Glutamatergic neuron (in vitro differentiated cells): ENCODE results near the gene RASA4B. TPM values are rescaled to one million over a fixed set of nuclear protein-coding genes. Genes with fewer than 3 reads are reported as not detected.
"Not testable (repeated sequence)": the region's sequence is repeated elsewhere in the genome, so short reads cannot be mapped to it uniquely, and the experiment has no call there.

Experiments used
- DNase-seq: peaks from one replicate; pipeline ENCODE4 v3.0.0; 2022
- H3K27ac Mint-ChIP-seq: one replicate; pipeline ENCODE4 v1.8.0; 2020; ENCODE audit warnings: mild to moderate bottlenecking, mixed read lengths, inconsistent platforms; ENCODE audit not compliant: unreplicated experiment
- H3K27me3 Mint-ChIP-seq: one replicate; pipeline ENCODE4 v1.8.0; 2020; ENCODE audit warnings: mild to moderate bottlenecking, moderate library complexity, mixed read lengths, inconsistent platforms; ENCODE audit not compliant: unreplicated experiment
- H3K36me3 Mint-ChIP-seq: one replicate; pipeline ENCODE4 v1.8.0; 2020; ENCODE audit warnings: mild to moderate bottlenecking, mixed read lengths, inconsistent platforms; ENCODE audit not compliant: unreplicated experiment
- H3K4me1 Mint-ChIP-seq: one replicate; pipeline ENCODE4 v1.8.0; 2020; ENCODE audit warnings: mild to moderate bottlenecking, low read depth, mixed read lengths, inconsistent platforms; ENCODE audit not compliant: unreplicated experiment
- H3K4me3 Mint-ChIP-seq: one replicate; pipeline ENCODE4 v1.8.0; 2020; ENCODE audit warnings: mild to moderate bottlenecking, mixed read lengths, inconsistent platforms; ENCODE audit not compliant: unreplicated experiment
- H3K9me3 Mint-ChIP-seq: one replicate; pipeline ENCODE4 v1.8.0; 2020; ENCODE audit warnings: mild to moderate bottlenecking, moderate library complexity, mixed read lengths, inconsistent platforms; ENCODE audit not compliant: unreplicated experiment
- total RNA-seq: library from RNA; stranded (reverse); fragmentation: NEBNext Ultra II Directional; extraction: Animal tissue kit (Norgen Biotek cat#: 25700); gene quantifications from one replicate; pipeline ENCODE4 v1.2.1, GENCODE V29; 2021; ENCODE audit not compliant: unreplicated experiment

The RASA4B gene
- total RNA-seq, 1 donor from 2014 or later = 40.1 TPM

- not testable (repeated sequence) for H3K36me3 Mint-ChIP-seq, H3K27me3 Mint-ChIP-seq, DNase-seq, H3K27ac Mint-ChIP-seq, H3K4me1 Mint-ChIP-seq, H3K4me3 Mint-ChIP-seq, H3K9me3 Mint-ChIP-seq
Measured at GRCh38 chr7:102527822-102528793, 10.5 kb upstream of the RASA4B start.

GRCh38 chr7:102527182-102527581, 9.6 kb upstream of the RASA4B start:
- not testable (repeated sequence) for H3K4me1 Mint-ChIP-seq, H3K27me3 Mint-ChIP-seq, H3K27ac Mint-ChIP-seq, H3K4me3 Mint-ChIP-seq, H3K36me3 Mint-ChIP-seq, DNase-seq, H3K9me3 Mint-ChIP-seq

- DNase-seq, H3K27ac Mint-ChIP-seq, H3K4me3 Mint-ChIP-seq, H3K27me3 Mint-ChIP-seq, H3K36me3 Mint-ChIP-seq, H3K9me3 Mint-ChIP-seq, H3K4me1 Mint-ChIP-seq: not testable (repeated sequence)
Measured at GRCh38 chr7:102524803-102525202, 7.2 kb upstream of the RASA4B start.

DNA sequence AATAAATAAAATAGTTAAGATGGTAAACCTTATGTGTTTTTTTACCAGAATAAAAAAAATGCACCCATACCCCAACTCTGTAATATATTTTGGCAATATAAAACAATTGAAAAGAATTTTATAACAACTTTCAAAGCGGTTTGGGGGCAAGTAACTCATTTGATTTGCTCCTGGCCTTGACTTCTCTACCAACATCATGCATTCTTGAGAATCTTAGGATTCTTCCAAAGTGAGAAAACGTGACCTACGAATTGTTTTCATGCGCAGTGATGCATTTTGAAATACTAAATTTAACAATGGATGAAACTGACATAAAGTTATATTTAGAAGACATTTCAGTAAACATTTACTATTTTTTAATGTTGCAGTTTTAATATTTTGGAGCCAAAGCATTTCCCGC, 3.2 kb upstream of the RASA4B start:
- not testable (repeated sequence) for H3K9me3 Mint-ChIP-seq, H3K4me1 Mint-ChIP-seq, H3K36me3 Mint-ChIP-seq, H3K4me3 Mint-ChIP-seq, H3K27me3 Mint-ChIP-seq, DNase-seq, H3K27ac Mint-ChIP-seq

DNA sequence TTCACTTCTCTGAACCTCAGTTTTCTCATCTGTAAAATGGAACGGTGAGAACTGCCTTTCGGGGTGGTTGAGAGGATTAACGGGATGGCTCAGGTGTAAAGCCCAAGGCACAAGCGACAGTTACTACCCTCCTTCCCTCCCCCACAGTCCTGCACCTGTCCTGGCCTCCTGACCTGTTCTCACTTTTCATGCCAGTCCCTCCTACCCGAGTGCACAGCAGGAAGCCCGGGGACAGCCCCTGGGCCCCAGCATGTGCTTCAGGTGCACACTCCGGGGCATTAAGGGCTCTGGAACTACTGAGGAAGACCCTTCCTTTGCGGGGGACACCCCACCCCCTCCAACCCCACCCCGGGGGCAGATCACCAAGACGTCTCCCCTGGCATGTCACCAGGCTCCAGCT, 626 bp downstream of the RASA4B start:
- not testable (repeated sequence) for H3K4me1 Mint-ChIP-seq, H3K27me3 Mint-ChIP-seq, H3K27ac Mint-ChIP-seq, H3K36me3 Mint-ChIP-seq, DNase-seq, H3K9me3 Mint-ChIP-seq, H3K4me3 Mint-ChIP-seq

DNA sequence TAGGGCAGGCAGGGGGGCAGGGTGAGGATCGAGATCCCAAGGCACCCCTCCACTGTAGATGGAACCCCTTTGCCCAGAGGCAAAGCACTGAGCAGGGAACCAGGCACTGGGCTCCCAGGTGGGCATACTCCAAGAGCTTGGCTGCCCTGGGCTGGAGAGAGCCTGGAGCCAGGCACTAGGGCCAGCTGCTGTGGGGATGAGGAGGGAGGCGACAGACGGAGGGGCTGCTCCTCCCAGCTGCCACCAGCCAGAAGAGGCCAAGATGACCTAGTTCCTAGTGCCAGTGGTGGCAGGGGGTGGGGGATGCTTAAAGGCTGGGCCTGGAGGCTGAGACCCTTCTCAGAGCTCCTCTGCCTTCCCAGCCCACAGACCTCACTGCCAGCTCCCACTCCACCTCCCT, 1.7 kb downstream of the RASA4B start:
- not testable (repeated sequence) for H3K36me3 Mint-ChIP-seq, H3K9me3 Mint-ChIP-seq, H3K4me1 Mint-ChIP-seq, DNase-seq, H3K27ac Mint-ChIP-seq, H3K27me3 Mint-ChIP-seq, H3K4me3 Mint-ChIP-seq

- not testable (repeated sequence) for H3K4me3 Mint-ChIP-seq, H3K36me3 Mint-ChIP-seq, H3K9me3 Mint-ChIP-seq, H3K27me3 Mint-ChIP-seq, H3K4me1 Mint-ChIP-seq, DNase-seq, H3K27ac Mint-ChIP-seq
Measured at GRCh38 chr7:102514881-102515721, 2.5 kb downstream of the RASA4B start.

DNA sequence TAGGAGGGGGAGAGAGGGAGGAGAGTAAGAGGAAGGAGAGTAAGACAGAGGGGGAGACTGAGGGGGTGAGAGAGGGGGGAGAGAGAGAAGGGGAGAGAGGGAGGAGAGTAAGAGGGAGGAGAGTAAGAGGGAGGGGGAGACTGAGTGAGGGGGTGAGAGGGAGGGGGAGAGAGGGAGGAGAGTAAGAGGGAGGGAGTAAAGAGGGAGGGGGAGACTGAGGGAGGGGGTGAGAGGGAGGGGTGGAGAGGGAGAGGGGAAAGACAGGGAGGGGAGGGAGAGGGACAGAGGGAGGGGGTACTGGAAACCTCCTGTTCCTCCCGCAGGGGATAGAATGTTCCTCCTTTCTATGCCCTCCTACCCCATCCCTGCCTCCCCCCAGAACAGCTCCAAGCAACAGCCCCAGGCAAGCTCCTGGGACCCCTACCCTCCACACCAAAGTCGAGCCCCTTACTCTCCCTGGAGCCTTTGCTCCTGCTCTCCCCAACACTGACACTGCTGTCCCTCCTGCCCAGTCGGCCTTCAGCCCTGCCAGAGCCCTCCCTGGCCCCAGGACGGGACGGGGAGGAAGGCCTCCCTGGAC, 4.8 kb downstream of the RASA4B start:
- peak; percentile 33 for DNase-seq
- peak overlapping the region; percentile 25 for H3K4me3 Mint-ChIP-seq

DNA sequence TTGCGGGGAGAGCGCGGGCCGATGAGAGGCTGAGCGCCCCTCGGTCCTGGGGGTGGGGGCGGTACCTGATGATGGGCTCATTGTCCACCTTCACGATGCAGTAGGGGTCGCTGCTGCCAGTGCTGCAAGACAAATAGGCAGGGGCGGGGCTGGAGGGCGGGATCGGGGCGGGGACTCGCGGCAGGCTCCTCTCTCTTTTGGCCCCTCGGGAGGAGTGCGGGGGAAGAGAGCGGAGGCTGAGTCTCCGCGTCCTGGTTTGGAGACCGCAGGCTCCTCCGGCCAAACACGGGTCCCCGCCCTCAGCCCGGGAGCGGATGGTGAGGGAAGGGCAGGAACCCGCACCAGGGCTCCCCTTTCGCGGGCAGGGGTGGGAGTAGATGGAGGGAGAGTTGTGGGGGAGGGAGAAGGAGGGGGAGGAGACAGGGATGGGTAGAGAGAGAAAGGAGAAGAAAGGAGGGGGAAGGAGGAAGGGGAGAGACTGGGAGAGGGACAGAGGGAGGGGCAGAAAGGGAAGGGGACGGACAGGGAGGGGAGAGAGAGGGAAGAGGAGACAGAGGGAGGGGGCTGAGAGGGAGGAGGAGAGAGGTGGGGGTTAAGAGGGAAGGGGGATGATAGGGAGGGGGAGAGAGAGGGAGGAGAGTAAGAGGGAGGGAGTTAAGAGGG, 5.6 kb downstream of the RASA4B start:
- not testable (repeated sequence) for H3K4me1 Mint-ChIP-seq, H3K36me3 Mint-ChIP-seq, H3K9me3 Mint-ChIP-seq, DNase-seq, H3K4me3 Mint-ChIP-seq, H3K27me3 Mint-ChIP-seq, H3K27ac Mint-ChIP-seq

More for the DNA sequence above, 4.8 kb downstream of the RASA4B start:
- H3K36me3 Mint-ChIP-seq, H3K9me3 Mint-ChIP-seq, H3K27ac Mint-ChIP-seq, H3K4me1 Mint-ChIP-seq, H3K27me3 Mint-ChIP-seq: not testable (repeated sequence)

DNA sequence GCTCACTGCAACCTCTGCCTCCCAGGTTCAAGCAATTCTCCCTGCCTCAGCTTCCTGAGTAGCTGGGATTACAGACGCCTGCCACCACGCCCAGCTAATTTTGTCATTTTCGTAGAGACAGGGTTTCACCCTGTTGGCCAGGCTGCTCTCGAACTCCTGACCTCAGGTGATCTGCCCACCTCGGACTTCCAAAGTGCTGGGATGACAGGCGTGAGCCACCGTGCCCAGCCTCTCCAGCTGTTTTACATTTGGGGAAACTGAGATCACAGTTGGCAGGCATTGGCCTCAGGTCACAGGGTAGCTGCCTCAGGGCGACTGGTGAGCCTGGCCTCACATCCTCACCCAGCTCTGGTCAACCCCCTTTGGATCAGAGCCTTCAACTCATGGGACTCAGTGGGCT, 7.0 kb downstream of the RASA4B start:
- DNase-seq, H3K4me3 Mint-ChIP-seq, H3K27me3 Mint-ChIP-seq, H3K27ac Mint-ChIP-seq, H3K36me3 Mint-ChIP-seq, H3K9me3 Mint-ChIP-seq, H3K4me1 Mint-ChIP-seq: not testable (repeated sequence)

DNA sequence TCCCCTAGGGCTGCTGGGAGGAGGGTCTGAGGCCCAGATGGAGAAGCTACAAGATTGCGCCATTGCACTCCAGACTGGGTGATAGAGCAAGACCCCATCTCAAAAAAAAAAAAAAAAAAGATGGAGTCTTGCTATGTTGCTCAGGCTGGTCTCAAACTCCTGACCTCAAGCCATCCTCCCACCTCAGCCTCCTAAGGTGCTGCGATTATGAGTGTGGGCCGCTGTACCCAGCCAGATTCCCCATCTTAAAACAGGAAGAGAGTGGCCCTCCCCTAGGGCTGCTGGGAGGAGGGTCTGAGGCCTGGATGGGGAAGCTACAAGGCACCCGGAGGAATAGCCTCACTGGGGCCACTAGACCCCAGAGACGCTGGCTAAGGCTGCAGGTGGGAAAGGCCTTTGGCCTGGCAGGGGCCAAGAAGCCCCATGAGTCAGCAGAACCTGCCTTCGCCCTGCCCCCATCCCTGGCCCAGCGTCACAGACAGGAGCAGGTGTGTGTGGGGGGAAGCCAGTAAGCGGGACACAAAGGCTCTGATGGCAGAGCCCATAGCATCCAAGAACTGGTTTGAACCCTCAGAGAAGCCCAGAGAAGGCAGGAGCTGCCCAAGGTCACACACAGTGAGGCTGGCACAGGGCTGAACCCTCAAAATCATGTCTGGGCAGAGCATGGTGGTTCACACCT, 10.0 kb downstream of the RASA4B start:
- H3K27ac Mint-ChIP-seq, H3K4me3 Mint-ChIP-seq, DNase-seq, H3K27me3 Mint-ChIP-seq, H3K4me1 Mint-ChIP-seq, H3K36me3 Mint-ChIP-seq, H3K9me3 Mint-ChIP-seq: not testable (repeated sequence)
